ENCODE results near the gene MFSD12.

Gene MFSD12

DNA sequence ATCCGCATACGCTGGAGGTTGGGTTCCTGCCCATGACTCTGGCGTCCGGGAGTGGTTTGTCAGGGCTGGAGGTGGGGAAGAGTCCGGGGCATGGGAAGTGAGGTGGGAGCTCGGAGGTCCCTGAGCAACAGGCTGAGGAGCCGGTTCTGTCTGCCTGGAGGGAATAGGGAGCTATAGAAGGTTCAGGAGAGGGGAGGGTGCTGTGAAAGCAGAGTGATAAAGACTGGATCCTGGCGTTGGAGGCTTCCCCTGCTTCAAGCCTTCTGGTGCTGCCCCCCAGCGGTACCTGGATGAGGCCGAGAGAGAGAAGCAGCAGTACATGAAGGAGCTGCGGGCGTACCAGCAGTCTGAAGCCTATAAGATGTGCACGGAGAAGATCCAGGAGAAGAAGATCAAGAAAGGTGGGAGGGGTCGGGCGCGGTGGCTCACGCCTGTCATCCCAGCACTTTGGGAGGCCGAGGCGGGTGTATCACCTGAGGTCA, 17.9 kb upstream of the MFSD12 start (continued):
- TF ChIP-seq ZNF449 (tag by site-specific recombination; IDR thresholded peaks at IDR 0.05): no peak
- TF ChIP-seq HOXA7 (CRISPR knock-in tag; IDR thresholded peaks at IDR 0.05; ENCODE audit: borderline replicate concordance): no peak
- TF ChIP-seq ZNF155 (tag by site-specific recombination; IDR thresholded peaks at IDR 0.05): no peak
- TF ChIP-seq ZBTB7A (tag by site-specific recombination; IDR thresholded peaks at IDR 0.05; ENCODE audit: low read depth): no peak
- no peak for TF ChIP-seq KLF16 (tag by site-specific recombination; IDR thresholded peaks at IDR 0.05)
- no peak for TF ChIP-seq BCL6B (tag by site-specific recombination; IDR thresholded peaks at IDR 0.05)
- TF ChIP-seq, protein P1, sequence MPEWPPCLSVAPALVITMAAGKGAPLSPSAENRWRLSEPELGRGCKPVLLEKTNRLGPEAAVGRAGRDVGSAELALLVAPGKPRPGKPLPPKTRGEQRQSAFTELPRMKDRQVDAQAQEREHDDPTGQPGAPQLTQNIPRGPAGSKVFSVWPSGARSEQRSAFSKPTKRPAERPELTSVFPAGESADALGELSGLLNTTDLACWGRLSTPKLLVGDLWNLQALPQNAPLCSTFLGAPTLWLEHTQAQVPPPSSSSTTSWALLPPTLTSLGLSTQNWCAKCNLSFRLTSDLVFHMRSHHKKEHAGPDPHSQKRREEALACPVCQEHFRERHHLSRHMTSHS (tag by site-specific recombination; IDR thresholded peaks at IDR 0.05): no peak
- TF ChIP-seq ZNF561 (tag by site-specific recombination; IDR thresholded peaks at IDR 0.05; ENCODE audit: borderline replicate concordance): no peak
- TF ChIP-seq ZNF354C (tag by site-specific recombination; IDR thresholded peaks at IDR 0.05; ENCODE audit: borderline replicate concordance, low read depth): no peak
- TF ChIP-seq, protein P2, sequence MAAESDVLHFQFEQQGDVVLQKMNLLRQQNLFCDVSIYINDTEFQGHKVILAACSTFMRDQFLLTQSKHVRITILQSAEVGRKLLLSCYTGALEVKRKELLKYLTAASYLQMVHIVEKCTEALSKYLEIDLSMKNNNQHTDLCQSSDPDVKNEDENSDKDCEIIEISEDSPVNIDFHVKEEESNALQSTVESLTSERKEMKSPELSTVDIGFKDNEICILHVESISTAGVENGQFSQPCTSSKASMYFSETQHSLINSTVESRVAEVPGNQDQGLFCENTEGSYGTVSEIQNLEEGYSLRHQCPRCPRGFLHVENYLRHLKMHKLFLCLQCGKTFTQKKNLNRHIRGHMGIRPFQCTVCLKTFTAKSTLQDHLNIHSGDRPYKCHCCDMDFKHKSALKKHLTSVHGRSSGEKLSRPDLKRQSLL (tag by site-specific recombination; IDR thresholded peaks at IDR 0.05): no peak
- no peak for TF ChIP-seq ZNF423 (tag by site-specific recombination; IDR thresholded peaks at IDR 0.05)
- TF ChIP-seq MZF1 (tag by site-specific recombination; IDR thresholded peaks at IDR 0.05; ENCODE audit: borderline replicate concordance): no peak
- no peak for TF ChIP-seq ZNF37A (tag by site-specific recombination; IDR thresholded peaks at IDR 0.05)
- TF ChIP-seq ZFHX2 (tag by site-specific recombination; conservative IDR thresholded peaks at IDR 0.05): no peak
- TF ChIP-seq ZNF239 (tag by site-specific recombination; IDR thresholded peaks at IDR 0.05): no peak
- TF ChIP-seq AEBP2 (tag by site-specific recombination; IDR thresholded peaks at IDR 0.05; ENCODE audit: borderline replicate concordance): no peak
- peak; percentile 99 for TF ChIP-seq ZNF16 (tag by site-specific recombination; IDR thresholded peaks at IDR 0.05; ENCODE audit: low read depth)
- no peak for TF ChIP-seq KLF17 (tag by site-specific recombination; IDR thresholded peaks at IDR 0.05)
- TF ChIP-seq ZNF707 (tag by site-specific recombination; IDR thresholded peaks at IDR 0.05): no peak
- no peak for TF ChIP-seq ZNF776 (tag by site-specific recombination; IDR thresholded peaks at IDR 0.05; ENCODE audit: borderline replicate concordance)
- no peak for TF ChIP-seq ZNF792 (tag by site-specific recombination; IDR thresholded peaks at IDR 0.05)
- TF ChIP-seq, protein P3, sequence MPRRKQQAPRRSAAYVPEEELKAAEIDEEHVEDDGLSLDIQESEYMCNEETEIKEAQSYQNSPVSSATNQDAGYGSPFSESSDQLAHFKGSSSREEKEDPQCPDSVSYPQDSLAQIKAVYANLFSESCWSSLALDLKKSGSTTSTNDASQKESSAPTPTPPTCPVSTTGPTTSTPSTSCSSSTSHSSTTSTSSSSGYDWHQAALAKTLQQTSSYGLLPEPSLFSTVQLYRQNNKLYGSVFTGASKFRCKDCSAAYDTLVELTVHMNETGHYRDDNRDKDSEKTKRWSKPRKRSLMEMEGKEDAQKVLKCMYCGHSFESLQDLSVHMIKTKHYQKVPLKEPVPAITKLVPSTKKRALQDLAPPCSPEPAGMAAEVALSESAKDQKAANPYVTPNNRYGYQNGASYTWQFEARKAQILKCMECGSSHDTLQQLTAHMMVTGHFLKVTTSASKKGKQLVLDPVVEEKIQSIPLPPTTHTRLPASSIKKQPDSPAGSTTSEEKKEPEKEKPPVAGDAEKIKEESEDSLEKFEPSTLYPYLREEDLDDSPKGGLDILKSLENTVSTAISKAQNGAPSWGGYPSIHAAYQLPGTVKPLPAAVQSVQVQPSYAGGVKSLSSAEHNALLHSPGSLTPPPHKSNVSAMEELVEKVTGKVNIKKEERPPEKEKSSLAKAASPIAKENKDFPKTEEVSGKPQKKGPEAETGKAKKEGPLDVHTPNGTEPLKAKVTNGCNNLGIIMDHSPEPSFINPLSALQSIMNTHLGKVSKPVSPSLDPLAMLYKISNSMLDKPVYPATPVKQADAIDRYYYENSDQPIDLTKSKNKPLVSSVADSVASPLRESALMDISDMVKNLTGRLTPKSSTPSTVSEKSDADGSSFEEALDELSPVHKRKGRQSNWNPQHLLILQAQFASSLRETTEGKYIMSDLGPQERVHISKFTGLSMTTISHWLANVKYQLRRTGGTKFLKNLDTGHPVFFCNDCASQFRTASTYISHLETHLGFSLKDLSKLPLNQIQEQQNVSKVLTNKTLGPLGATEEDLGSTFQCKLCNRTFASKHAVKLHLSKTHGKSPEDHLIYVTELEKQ (tag by site-specific recombination; IDR thresholded peaks at IDR 0.05; ENCODE audit: borderline replicate concordance): no peak
- TF ChIP-seq YY2 (tag by site-specific recombination; IDR thresholded peaks at IDR 0.05): no peak
- TF ChIP-seq ZNF654 (tag by site-specific recombination; IDR thresholded peaks at IDR 0.05; ENCODE audit: low read depth): peak; percentile 46
- TF ChIP-seq ZNF76 (tag by site-specific recombination; IDR thresholded peaks at IDR 0.05; ENCODE audit: borderline replicate concordance, low read depth): no peak
- TF ChIP-seq ZNF571 (tag by site-specific recombination; IDR thresholded peaks at IDR 0.05): no peak
- TF ChIP-seq RBAK (tag by site-specific recombination; IDR thresholded peaks at IDR 0.05): no peak
- TF ChIP-seq IKZF3 (tag by site-specific recombination; IDR thresholded peaks at IDR 0.05): no peak
- no peak for TF ChIP-seq ZNF701 (tag by site-specific recombination; IDR thresholded peaks at IDR 0.05)
- TF ChIP-seq ZFP41 (tag by site-specific recombination; IDR thresholded peaks at IDR 0.05; ENCODE audit: borderline replicate concordance): no peak
- no peak for TF ChIP-seq ZNF366 (tag by site-specific recombination; conservative IDR thresholded peaks at IDR 0.05)

All from HEK293 (cell line).